Measurements from ENCODE around the gene KLK13.

- TF ChIP-seq CTCF (IDR thresholded peaks at IDR 0.05) = no peak
- TF ChIP-seq POLR2A (IDR thresholded peaks at IDR 0.05) = no peak
Measured at GRCh38 chr19:51015691-51016267, 49.1 kb downstream of the KLK13 start.

Data from thyroid gland (tissue), 4 donors.